Common myeloid progenitor, CD34-positive (primary cell): Measurements from ENCODE around the gene CFAP74.

ENCODE experiments used
- CTCF ChIA-PET: fragments of 350-600 bp; sonication (Branson Sonifier 250); formaldehyde crosslinking; loops from one replicate; lab custom pipeline; 2021; ENCODE audit warnings: antibody characterized with exemption; lab: Charles Lee
- POLR2A ChIA-PET: fragments of 350-600 bp; sonication (Branson Sonifier 250); formaldehyde crosslinking; loops from one replicate; lab custom pipeline; 2021; ENCODE audit warnings: antibody characterized with exemption; lab: Charles Lee
- DNase-seq, 3 donors: peaks; one replicate each; pipeline versions ENCODE4 v3.0.0 to v3.0.0-alpha.2; 2013
- H3K27ac ChIP-seq, 2 experiments: 1 replicate in 1 of 2; 2 replicates in 1 of 2; pipeline ENCODE4 v1.7.0; 2013; ENCODE audit warnings: inconsistent platforms in 2 of 2, low read length in 2 of 2, mild to moderate bottlenecking in 2 of 2, low read depth in 1 of 2, moderate library complexity in 1 of 2; ENCODE audit not compliant: severe bottlenecking in 2 of 2, insufficient read depth in 1 of 2, poor library complexity in 1 of 2
- H3K27me3 ChIP-seq, 5 experiments: replicated peaks in 2 of 5; 1 replicate in 3 of 5; 2 replicates in 2 of 5; pipeline versions ENCODE4 v1.6.1 to v1.7.0; 2013; ENCODE audit warnings: low read length in 4 of 5, mild to moderate bottlenecking in 2 of 5, moderate library complexity in 2 of 5, inconsistent platforms in 1 of 5; ENCODE audit not compliant: insufficient read depth in 5 of 5, control insufficient read depth in 4 of 5
- H3K36me3 ChIP-seq, 4 experiments: 1 replicate in 2 of 4; 2 replicates in 2 of 4; pipeline versions ENCODE4 v1.6.1 to v1.7.0; 2013; ENCODE audit warnings: low read length in 3 of 4, control low read depth in 1 of 4, mild to moderate bottlenecking in 1 of 4; ENCODE audit not compliant: control insufficient read depth in 4 of 4, insufficient read depth in 4 of 4
- H3K4me1 ChIP-seq, 4 experiments: 1 replicate in 3 of 4; 2 replicates in 1 of 4; pipeline versions ENCODE4 v1.6.1 to v1.7.1; 2013; ENCODE audit warnings: low read length in 3 of 4, mild to moderate bottlenecking in 3 of 4, control low read depth in 1 of 4, inconsistent platforms in 1 of 4, moderate library complexity in 1 of 4; ENCODE audit not compliant: control insufficient read depth in 4 of 4, insufficient read depth in 4 of 4; ENCODE audit errors: control extremely low read depth in 1 of 4
- H3K4me3 ChIP-seq, 7 experiments: 1 replicate in 4 of 7; 2 replicates in 3 of 7; pipeline versions ENCODE4 v1.5.1 to v1.7.0; 2013; ENCODE audit warnings: mild to moderate bottlenecking in 7 of 7, low read length in 6 of 7, moderate library complexity in 6 of 7, inconsistent platforms in 2 of 7, low read depth in 2 of 7, control low read depth in 1 of 7; ENCODE audit not compliant: insufficient read depth in 4 of 7, control insufficient read depth in 1 of 7; ENCODE audit errors: extremely low read depth in 1 of 7
- H3K9me3 ChIP-seq, 5 experiments: 1 replicate in 4 of 5; 2 replicates in 1 of 5; pipeline versions ENCODE4 v1.6.1 to v1.7.1; 2013; ENCODE audit warnings: low read length in 4 of 5, mild to moderate bottlenecking in 2 of 5, inconsistent platforms in 1 of 5, low read depth in 1 of 5, moderate library complexity in 1 of 5; ENCODE audit not compliant: control insufficient read depth in 4 of 5, insufficient read depth in 2 of 5; ENCODE audit errors: control extremely low read depth in 1 of 5
- WGBS: methylation state at CpG from one replicate; pipeline ENCODE4 v1.1.5; 2013; ENCODE audit not compliant: insufficient coverage; 5-methylcytosine and 5-hydroxymethylcytosine counted together

The CFAP74 gene

GRCh38 chr1:1872329-1872994 lies 131.1 kb downstream of the CFAP74 start:
- CTCF ChIA-PET, result interaction anchor here (0.7 to 9.7 kb wide), 4 partner anchors 11 to 25 kb away, joined by 3 to 71 read pairs (median 9); no protein-coding TSS in a partner anchor
- Histone ChIP-seq H3K36me3 (peaks cover 10 to 36% (median 22%) of the 10 kb centered on the region in 4 experiments), H3K27me3 (no peaks in the 10 kb centered on the region), H3K27ac (no peak overlapping the region), H3K4me1 (peaks cover 0 to 33% (median 17%) of the 10 kb centered on the region in 4 experiments), H3K9me3 (no peaks in the 10 kb centered on the region), H3K4me3 (no peak overlapping the region)
- 91% methylated on average over 8 of the region's 11 CpGs for WGBS
- DNase-seq, result no peak
- POLR2A ChIA-PET, result interaction anchor here (1.2 kb wide), 1 partner anchor 19 kb away, joined by 3 read pairs; no protein-coding TSS in a partner anchor
